Kidney (tissue), 14 donors: ENCODE data around the gene CREBL2. TPM values are rescaled to one million over a fixed set of nuclear protein-coding genes. Genes with fewer than 3 reads are reported as not detected.
"Not testable (repeated sequence)": the region's sequence is repeated elsewhere in the genome, so short reads cannot be mapped to it uniquely, and the experiment has no call there.

ENCODE experiments used
- DNase-seq, 5 donors: peaks; one replicate each; pipeline ENCODE4 v3.0.0-alpha.2; 2013 to 2020
- FAIRE-seq: peaks from 2 replicates; lab custom pipeline; 2012; peaks lifted over from hg19 to GRCh38; lab: Jason Lieb, UNC
- H3K27ac ChIP-seq, 2 donors: one replicate each; pipeline ENCODE4 v1.7.0; 2013; ENCODE audit warnings: low read depth in 2 of 2, low read length in 2 of 2, inconsistent platforms in 1 of 2
- H3K27me3 ChIP-seq: one replicate; pipeline ENCODE4 v1.7.1; 2013; ENCODE audit warnings: low read length, inconsistent platforms; ENCODE audit not compliant: control insufficient read depth, insufficient read depth
- H3K36me3 ChIP-seq, 3 donors: one replicate each; pipeline versions ENCODE4 v1.7.0 to v1.7.1; 2013; ENCODE audit warnings: low read length in 3 of 3, control low read depth in 1 of 3, inconsistent platforms in 1 of 3; ENCODE audit not compliant: insufficient read depth in 3 of 3, control insufficient read depth in 2 of 3
- H3K4me1 ChIP-seq, 3 donors: one replicate each; pipeline versions ENCODE4 v1.7.0 to v1.7.1; 2013; ENCODE audit warnings: low read length in 3 of 3, inconsistent platforms in 1 of 3, low read depth in 1 of 3; ENCODE audit not compliant: control insufficient read depth in 2 of 3, insufficient read depth in 2 of 3
- H3K4me3 ChIP-seq, 3 donors: one replicate each; pipeline versions ENCODE4 v1.7.0 to v1.8.1; 2013; ENCODE audit warnings: low read length in 3 of 3, control low read depth in 1 of 3, inconsistent platforms in 1 of 3
- H3K9ac ChIP-seq, 3 donors: one replicate each; pipeline versions ENCODE4 v1.7.0 to v1.7.1; 2013; ENCODE audit warnings: low read length in 3 of 3, control low read depth in 1 of 3, inconsistent platforms in 1 of 3
- H3K9me3 ChIP-seq, 3 donors: one replicate each; pipeline versions ENCODE4 v1.7.0 to v1.7.1; 2013; ENCODE audit warnings: low read length in 3 of 3, control low read depth in 1 of 3, inconsistent platforms in 1 of 3; ENCODE audit not compliant: control insufficient read depth in 2 of 3, insufficient read depth in 1 of 3
- intact Hi-C: fragments of 100-400 bp; cut with DNase I; formaldehyde crosslinking; loops from one replicate; pipeline ENCODE4 v1.11.1; 2022
- polyA plus RNA-seq: library from polyadenylated mRNA; stranded (reverse); fragments of 350-450 nt; fragmentation: Illumina TruSeq; extraction: RNeasy Lipid Tissue Mini Kit (QIAGEN cat#74804); gene quantifications from one replicate; pipeline ENCODE4 v1.2.3, GENCODE V29; 2014; ENCODE audit warnings: low read depth, low replicate concordance; ENCODE audit not compliant: insufficient read depth
- total RNA-seq: library from RNA; stranded (reverse); fragmentation: NEBNext Ultra II Directional; extraction: Animal tissue kit (Norgen Biotek cat#: 25700); gene quantifications from one replicate; pipeline ENCODE4 v1.2.1, GENCODE V29; 2021
- TF ChIP-seq, protein P1 (sequence below): IDR thresholded peaks from 3 replicates; pipeline ENCODE4 v1.5.1; 2012; ENCODE audit warnings: mild to moderate bottlenecking, moderate library complexity, borderline replicate concordance; ENCODE audit not compliant: insufficient read depth; ENCODE audit errors: extremely low read depth
- donor health status: control.
- donor health status: control.
- donor health status: control.
- donor health status: control.
- donor health status: control.
- donor health status: DM: yes; HTN: yes; CAD: no.
- donor health status: Normal renal cell carcinoma (clear cell type).

Gene CREBL2
- total and polyA plus RNA-seq, 2 donors from 2014 or later = 35.8 to 38.6 TPM

DNA sequence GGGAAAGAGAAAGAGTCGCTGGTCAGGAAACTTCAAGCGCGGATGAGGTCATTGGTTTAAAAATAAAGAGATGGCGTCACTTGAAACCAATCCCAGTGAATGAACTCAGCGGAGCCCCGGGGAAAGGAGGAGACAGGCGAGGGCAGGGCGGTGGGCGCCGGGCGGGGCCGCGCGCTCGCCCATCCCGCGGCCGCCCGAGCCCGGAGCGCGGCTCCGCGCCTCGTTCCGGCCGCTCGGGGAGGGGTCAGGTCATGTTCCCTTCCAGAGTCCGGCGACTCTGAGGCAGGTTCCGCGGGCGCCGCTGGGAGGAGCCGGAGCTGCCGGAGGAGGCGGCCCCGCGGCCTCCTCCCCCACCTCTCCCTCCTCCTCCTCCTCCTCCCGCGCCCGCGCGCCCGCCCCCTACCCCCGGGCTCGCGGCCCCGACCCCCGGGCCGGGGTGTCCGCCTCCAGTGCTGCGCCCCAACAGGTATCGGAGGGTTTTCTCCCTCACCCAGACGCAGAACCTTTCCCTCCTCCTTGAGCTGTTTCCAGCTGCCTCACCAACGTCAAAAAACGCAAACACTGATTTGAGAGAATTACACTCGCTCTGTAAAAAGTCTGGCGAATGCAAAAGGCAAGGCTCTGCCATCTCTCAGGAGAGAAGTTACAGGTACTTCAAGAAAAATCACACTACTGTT lies 49.0 kb upstream of the CREBL2 start, which contains the start of gene DUSP16:
DUSP16 (minus strand) TSS at position 279 of the 677 bp plus-strand sequence. CDS start 41,765 bp downstream, outside the sequence.
- Histone ChIP-seq H3K4me1 (peaks cover 0 to 21% (median 0%) of the 10 kb centered on the region in 3 donors), H3K9ac (peak within 1 kb of the TSS; percentile 64 to 97 (median 92)), H3K27me3 (no peaks in the 10 kb centered on the region), H3K36me3 (no peaks in the 10 kb centered on the region), H3K9me3 (no peaks in the 10 kb centered on the region), H3K27ac (peak within 1 kb of the TSS; percentile 96 to 97), H3K4me3 (peak within 1 kb of the TSS; percentile 80 to 85 (median 80))
- intact Hi-C loops = loop anchor here (10.0 kb wide), 1 partner anchor 188 kb away; no protein-coding TSS in a partner anchor
- FAIRE-seq (no peak), DNase-seq (peak; percentile 94 to 98 (median 97))
- TF ChIP-seq, protein P1, sequence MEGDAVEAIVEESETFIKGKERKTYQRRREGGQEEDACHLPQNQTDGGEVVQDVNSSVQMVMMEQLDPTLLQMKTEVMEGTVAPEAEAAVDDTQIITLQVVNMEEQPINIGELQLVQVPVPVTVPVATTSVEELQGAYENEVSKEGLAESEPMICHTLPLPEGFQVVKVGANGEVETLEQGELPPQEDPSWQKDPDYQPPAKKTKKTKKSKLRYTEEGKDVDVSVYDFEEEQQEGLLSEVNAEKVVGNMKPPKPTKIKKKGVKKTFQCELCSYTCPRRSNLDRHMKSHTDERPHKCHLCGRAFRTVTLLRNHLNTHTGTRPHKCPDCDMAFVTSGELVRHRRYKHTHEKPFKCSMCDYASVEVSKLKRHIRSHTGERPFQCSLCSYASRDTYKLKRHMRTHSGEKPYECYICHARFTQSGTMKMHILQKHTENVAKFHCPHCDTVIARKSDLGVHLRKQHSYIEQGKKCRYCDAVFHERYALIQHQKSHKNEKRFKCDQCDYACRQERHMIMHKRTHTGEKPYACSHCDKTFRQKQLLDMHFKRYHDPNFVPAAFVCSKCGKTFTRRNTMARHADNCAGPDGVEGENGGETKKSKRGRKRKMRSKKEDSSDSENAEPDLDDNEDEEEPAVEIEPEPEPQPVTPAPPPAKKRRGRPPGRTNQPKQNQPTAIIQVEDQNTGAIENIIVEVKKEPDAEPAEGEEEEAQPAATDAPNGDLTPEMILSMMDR = no peak

DNA sequence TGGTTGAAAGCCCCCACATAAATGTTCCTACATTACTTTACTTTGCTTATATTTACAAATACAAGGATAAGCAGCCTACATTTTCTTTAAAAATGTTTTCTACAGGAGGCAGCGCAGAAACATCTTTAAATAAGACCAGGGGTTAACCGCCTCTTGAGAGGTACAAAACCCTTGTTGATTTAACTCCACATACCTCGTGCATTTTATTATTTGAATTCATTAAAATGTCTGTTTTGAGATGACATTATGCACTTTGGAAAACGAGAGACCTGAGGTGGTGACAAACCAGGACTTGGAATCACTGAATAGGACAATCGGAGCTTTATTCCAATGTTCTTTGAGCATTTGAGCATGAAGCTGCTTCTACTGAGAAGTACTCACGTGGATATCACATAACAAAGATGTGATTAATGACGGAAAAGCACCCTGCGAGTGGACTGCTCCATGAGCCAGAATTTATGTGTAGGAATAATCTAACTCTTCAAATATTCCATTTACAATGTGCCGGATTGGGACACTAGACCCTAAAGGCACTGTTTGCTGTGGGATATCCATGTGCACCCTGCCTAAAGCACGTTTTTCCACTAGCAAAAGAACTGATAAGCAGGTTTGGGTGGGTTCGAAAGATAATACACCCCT lies 48.3 kb upstream of the CREBL2 start:
- TF ChIP-seq, protein P1 = no peak
- no peaks in the 10 kb centered on the region for H3K27me3 ChIP-seq
- H3K9me3 ChIP-seq = no peaks in the 10 kb centered on the region
- H3K4me3 ChIP-seq = peak overlapping the region; percentile 65 to 80 (median 80)
- FAIRE-seq = no peak
- peak in 2 of 5 donors; percentile 70 for DNase-seq
- H3K9ac ChIP-seq = peak overlapping the region; percentile 12 to 74 (median 64)
- peaks cover 0 to 21% (median 0%) of the 10 kb centered on the region in 3 donors for H3K4me1 ChIP-seq
- intact Hi-C loops = loop anchor here (10.0 kb wide), 1 partner anchor 189 kb away; no protein-coding TSS in a partner anchor
- peak overlapping the region; percentile 96 to 97 for H3K27ac ChIP-seq
- H3K36me3 ChIP-seq = no peaks in the 10 kb centered on the region

DNA sequence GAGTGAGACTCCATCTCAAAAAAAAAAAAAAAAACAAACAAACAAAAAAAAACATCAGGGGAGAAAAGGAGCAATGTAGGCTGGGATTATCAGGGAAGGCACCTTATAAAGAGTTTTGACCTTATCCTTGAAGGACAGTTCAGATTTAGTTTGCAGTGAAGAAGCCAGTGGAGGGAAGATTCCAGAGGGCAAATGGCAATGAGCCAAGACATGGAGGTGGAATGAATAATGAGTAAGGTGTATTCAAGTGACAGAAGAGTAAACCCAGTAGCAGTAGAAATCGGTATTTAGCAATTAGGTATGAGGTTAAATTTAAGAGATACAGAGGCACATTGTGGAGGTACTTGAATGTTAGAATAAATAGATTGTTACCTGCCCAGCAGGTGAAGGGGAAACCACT lies 46.8 kb upstream of the CREBL2 start:
- H3K4me1 ChIP-seq = peaks cover 0 to 16% (median 0%) of the 10 kb centered on the region in 3 donors
- TF ChIP-seq, protein P1 = no peak
- H3K27ac ChIP-seq = no peak overlapping the region
- intact Hi-C loops = loop anchor here (10.0 kb wide), 1 partner anchor 190 kb away; no protein-coding TSS in a partner anchor
- DNase-seq = no peak
- no peak overlapping the region for H3K9ac ChIP-seq
- no peaks in the 10 kb centered on the region for H3K9me3 ChIP-seq
- H3K36me3 ChIP-seq = no peaks in the 10 kb centered on the region
- H3K4me3 ChIP-seq = no peak overlapping the region
- no peak for FAIRE-seq
- no peaks in the 10 kb centered on the region for H3K27me3 ChIP-seq

DNA sequence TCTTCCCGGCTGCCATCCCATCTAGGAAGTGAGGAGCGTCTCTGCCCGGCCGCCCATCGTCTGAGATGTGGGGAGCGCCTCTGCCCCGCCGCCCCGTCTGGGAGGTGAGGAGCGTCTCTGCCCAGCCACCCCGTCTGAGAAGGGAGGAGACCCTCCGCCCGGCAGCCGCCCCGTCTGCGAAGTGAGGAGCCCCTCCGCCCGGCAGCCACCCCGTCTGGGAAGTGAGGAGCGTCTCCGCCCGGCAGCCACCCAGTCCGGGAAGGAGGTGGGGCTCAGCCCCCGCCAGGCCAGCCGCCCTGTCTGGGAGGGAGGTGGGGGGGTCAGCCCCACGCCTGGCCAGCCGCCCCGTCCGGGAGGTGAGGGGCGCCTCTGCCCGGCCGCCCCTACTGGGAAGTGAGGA lies 45.7 kb upstream of the CREBL2 start:
- not testable (repeated sequence) for H3K9ac ChIP-seq, H3K4me1 ChIP-seq, H3K9me3 ChIP-seq, H3K27me3 ChIP-seq, H3K27ac ChIP-seq, H3K4me3 ChIP-seq, H3K36me3 ChIP-seq, FAIRE-seq, DNase-seq
- intact Hi-C loops = loop anchor here (10.0 kb wide), 1 partner anchor 191 kb away; no protein-coding TSS in a partner anchor
